ENCODE measurements around the gene SPECC1. TPM values are rescaled to one million over a fixed set of nuclear protein-coding genes. Genes with fewer than 3 reads are reported as not detected.
"Not testable (repeated sequence)": the region's sequence is repeated elsewhere in the genome, so short reads cannot be mapped to it uniquely, and the experiment has no call there.

Gene SPECC1
- total and polyA plus RNA-seq, 12 donors, result 19.2 to 96.1 (median 40.3) TPM

- intact Hi-C loops (cut with DNase I), result no loop called here
- H3K9me3 ChIP-seq (replicated peaks in 1 of 3), result no peaks in the 10 kb centered on the region
- H3K4me3 ChIP-seq, result no peak overlapping the region
- no peak overlapping the region for H3K27ac ChIP-seq
- TF ChIP-seq POLR2A (IDR thresholded peaks at IDR 0.05), result no peak
- TF ChIP-seq, protein P1, sequence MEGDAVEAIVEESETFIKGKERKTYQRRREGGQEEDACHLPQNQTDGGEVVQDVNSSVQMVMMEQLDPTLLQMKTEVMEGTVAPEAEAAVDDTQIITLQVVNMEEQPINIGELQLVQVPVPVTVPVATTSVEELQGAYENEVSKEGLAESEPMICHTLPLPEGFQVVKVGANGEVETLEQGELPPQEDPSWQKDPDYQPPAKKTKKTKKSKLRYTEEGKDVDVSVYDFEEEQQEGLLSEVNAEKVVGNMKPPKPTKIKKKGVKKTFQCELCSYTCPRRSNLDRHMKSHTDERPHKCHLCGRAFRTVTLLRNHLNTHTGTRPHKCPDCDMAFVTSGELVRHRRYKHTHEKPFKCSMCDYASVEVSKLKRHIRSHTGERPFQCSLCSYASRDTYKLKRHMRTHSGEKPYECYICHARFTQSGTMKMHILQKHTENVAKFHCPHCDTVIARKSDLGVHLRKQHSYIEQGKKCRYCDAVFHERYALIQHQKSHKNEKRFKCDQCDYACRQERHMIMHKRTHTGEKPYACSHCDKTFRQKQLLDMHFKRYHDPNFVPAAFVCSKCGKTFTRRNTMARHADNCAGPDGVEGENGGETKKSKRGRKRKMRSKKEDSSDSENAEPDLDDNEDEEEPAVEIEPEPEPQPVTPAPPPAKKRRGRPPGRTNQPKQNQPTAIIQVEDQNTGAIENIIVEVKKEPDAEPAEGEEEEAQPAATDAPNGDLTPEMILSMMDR (IDR thresholded peaks at IDR 0.05), result no peak
- WGBS, 4 donors, result 66 to 86% (median 73%) methylated on average over 4 of the region's 4 CpGs
- H3K27me3 ChIP-seq, result no peaks in the 10 kb centered on the region
- no peak for DNase-seq
- peaks cover 0 to 4% of the 10 kb centered on the region in 2 donors for H3K36me3 ChIP-seq (replicated peaks in 1 of 2)
- H3K4me1 ChIP-seq (replicated peaks in 1 of 2), result peaks cover 0 to 9% of the 10 kb centered on the region in 2 donors
These were observed 225.1 kb downstream of the SPECC1 start for GRCh38 chr17:20234276-20234675.

DNA sequence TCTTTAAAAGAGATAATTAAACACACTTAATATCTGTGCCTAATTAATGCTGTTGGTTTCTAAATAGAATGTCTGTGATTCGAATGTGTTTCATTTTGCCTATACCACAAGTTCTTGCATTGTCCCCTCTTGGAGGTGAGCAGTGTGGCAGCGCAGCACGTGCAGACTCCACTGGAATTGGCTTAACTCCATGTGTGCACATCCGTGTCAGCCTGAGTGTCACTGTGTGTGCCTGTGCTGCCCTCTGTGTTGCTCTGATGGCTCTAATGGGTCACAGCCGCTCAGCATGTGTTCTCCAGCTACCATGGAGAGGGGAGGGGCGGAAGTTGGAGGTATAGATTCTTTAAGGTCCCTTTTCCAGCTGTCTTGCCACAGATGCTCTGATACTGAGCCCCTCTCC, 226.6 kb downstream of the SPECC1 start:
- no peak for TF ChIP-seq POLR2A (IDR thresholded peaks at IDR 0.05)
- TF ChIP-seq, protein P1 (IDR thresholded peaks at IDR 0.05), result no peak
- Histone ChIP-seq H3K4me1 (replicated peaks in 1 of 2) (peaks cover 0 to 9% of the 10 kb centered on the region in 2 donors), H3K27me3 (no peaks in the 10 kb centered on the region), H3K36me3 (replicated peaks in 1 of 2) (peaks cover 0 to 4% of the 10 kb centered on the region in 2 donors), H3K27ac (no peak overlapping the region), H3K9me3 (replicated peaks in 1 of 3) (no peaks in the 10 kb centered on the region), H3K4me3 (no peak overlapping the region)
- no peak for DNase-seq
- WGBS, 4 donors, result 79 to 85% (median 83%) methylated on average over 4 to 6 of the region's 6 CpGs
- intact Hi-C loops (cut with DNase I), result no loop called here

- intact Hi-C loops (cut with DNase I), result no loop called here
- 81 to 85% (median 83%) methylated on average over 5 of the region's 5 CpGs for WGBS, 4 donors
- no peak overlapping the region for H3K27ac ChIP-seq
These were observed 227.5 kb downstream of the SPECC1 start for GRCh38 chr17:20236578-20237227.

DNA sequence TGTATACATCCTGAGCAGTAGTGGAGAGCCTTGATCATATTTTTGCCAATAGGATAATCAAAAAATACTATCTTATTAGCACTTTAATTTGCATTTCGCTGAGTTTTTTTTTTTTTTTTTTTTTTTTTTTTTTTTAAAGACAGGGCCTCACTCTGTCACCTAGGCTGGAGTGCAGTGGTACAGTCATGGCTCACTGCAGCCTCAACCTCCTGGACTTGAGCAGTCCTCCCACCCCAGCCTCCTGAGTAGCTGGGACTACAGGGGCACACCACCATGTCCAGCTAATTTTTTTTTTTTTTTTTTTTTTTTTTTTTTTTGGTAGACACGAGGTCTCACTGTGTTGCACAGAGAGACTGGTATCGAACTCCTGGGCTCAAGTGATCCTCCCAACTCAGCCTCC, 230.6 kb downstream of the SPECC1 start:
- not testable (repeated sequence) for H3K4me3 ChIP-seq; H3K4me1 ChIP-seq (replicated peaks in 1 of 2); H3K27ac ChIP-seq; H3K36me3 ChIP-seq (replicated peaks in 1 of 2); H3K27me3 ChIP-seq; H3K9me3 ChIP-seq (replicated peaks in 1 of 3); DNase-seq
- WGBS, 4 donors, result 96 to 99% (median 96%) methylated on average over 3 of the region's 3 CpGs
- intact Hi-C loops (cut with DNase I), result loop anchor here in 1 of 2 donors (5.0 kb wide), 1 partner anchor 63 kb away; no protein-coding TSS in a partner anchor

More at GRCh38 chr17:20236578-20237227, 227.5 kb downstream of the SPECC1 start:
- H3K9me3 ChIP-seq (replicated peaks in 1 of 3), result no peaks in the 10 kb centered on the region
- H3K27me3 ChIP-seq, result no peaks in the 10 kb centered on the region
- no peak for DNase-seq
- H3K4me1 ChIP-seq (replicated peaks in 1 of 2), result peaks cover 0 to 9% of the 10 kb centered on the region in 2 donors
- peaks cover 0 to 4% of the 10 kb centered on the region in 2 donors for H3K36me3 ChIP-seq (replicated peaks in 1 of 2)
- TF ChIP-seq, protein P1 (IDR thresholded peaks at IDR 0.05), result no peak
- no peak for TF ChIP-seq POLR2A (IDR thresholded peaks at IDR 0.05)
- no peak overlapping the region for H3K4me3 ChIP-seq

GRCh38 chr17:20241855-20242254, 232.7 kb downstream of the SPECC1 start:
- Histone ChIP-seq H3K36me3 (replicated peaks in 1 of 2) (no peaks in the 10 kb centered on the region), H3K4me3 (no peak overlapping the region), H3K9me3 (replicated peaks in 1 of 3) (no peaks in the 10 kb centered on the region), H3K27me3 (no peaks in the 10 kb centered on the region), H3K4me1 (replicated peaks in 1 of 2) (peaks cover 0 to 4% of the 10 kb centered on the region in 2 donors), H3K27ac (no peak overlapping the region)
- WGBS, 4 donors, result 94 to 99% (median 96%) methylated on average over 4 of the region's 4 CpGs
- no peak for DNase-seq
- TF ChIP-seq POLR2A (IDR thresholded peaks at IDR 0.05), result no peak
- intact Hi-C loops (cut with DNase I), result loop anchor here in 1 of 2 donors (5.0 kb wide), 1 partner anchor 60 kb away; no protein-coding TSS in a partner anchor

All from adrenal gland (tissue), 12 donors.